ENCODE data around the gene RING1. TPM values are rescaled to one million over a fixed set of nuclear protein-coding genes. Genes with fewer than 3 reads are reported as not detected.

Gene RING1
- total RNA-seq, 5 donors from 2014 or later (not counting 1 experiment from before 2014, with no cell fraction given) = 37.7 to 43.8 (median 42.6) TPM

GRCh38 chr6:33209856-33210255 is 1.6 kb downstream of the RING1 start:
- peak overlapping the region in 2 of 3 donors; percentile 87 to 89 for H3K4me3 Mint-ChIP-seq
- no peaks in the 10 kb centered on the region for H3K9me3 Mint-ChIP-seq
- no peak for ATAC-seq (replicated peaks in 1 of 4)
- H3K4me1 Mint-ChIP-seq = peaks cover 50 to 58% (median 50%) of the 10 kb centered on the region in 3 donors
- no peak overlapping the region for H3K27ac Mint-ChIP-seq
- Histone ChIP-seq H3K27ac (ENCODE audit: low read length) (no peak overlapping the region), H3K4me1 (ENCODE audit: control insufficient read depth in 1 of 2, extremely low read depth in 1 of 2, insufficient read depth in 2 of 2, low read length in 2 of 2) (peaks cover 10 to 46% of the 10 kb centered on the region in 2 experiments), H3K4me3 (ENCODE audit: control insufficient read depth in 1 of 2, extremely low read depth in 1 of 2, low read length in 1 of 2) (no peak overlapping the region), H3K27me3 (replicated peaks in 1 of 2; ENCODE audit: control insufficient read depth in 2 of 2, extremely low read depth in 1 of 2, insufficient read depth in 2 of 2, low read length in 1 of 2) (peaks cover 0 to 29% of the 10 kb centered on the region in 2 experiments), H3K9me3 (no peaks in the 10 kb centered on the region), H3K36me3 (ENCODE audit: control insufficient read depth in 2 of 2, extremely low read depth in 1 of 2, insufficient read depth in 1 of 2, low read length in 1 of 2) (peaks cover 0 to 24% of the 10 kb centered on the region in 2 donors)
- H3K27me3 Mint-ChIP-seq = peaks cover 10 to 25% of the 10 kb centered on the region in 2 donors
- ChIA-PET CTCF (no interaction called here), POLR2A (interaction anchor here in 1 of 2 donors (0.6 kb wide), 1 partner anchor 159 kb away, joined by 4 read pairs; no protein-coding TSS in a partner anchor)
- H3K36me3 Mint-ChIP-seq = peaks cover 20% of the 10 kb centered on the region
- no peak for DNase-seq
- 95% methylated on average over 7 of the region's 10 CpGs for WGBS (ENCODE audit: insufficient coverage)

GRCh38 chr6:33211136-33211535 is 2.8 kb downstream of the RING1 start:
- POLR2A ChIA-PET = no interaction called here
- WGBS (ENCODE audit: insufficient coverage) = 73% methylated on average over 3 of the region's 17 CpGs

GRCh38 chr6:33211666-33212422 is 3.5 kb downstream of the RING1 start:
- ATAC-seq (replicated peaks in 1 of 4) = no peak

More at GRCh38 chr6:33211136-33211535, 2.8 kb downstream of the RING1 start:
- no peak overlapping the region for H3K4me3 ChIP-seq (ENCODE audit: control insufficient read depth in 1 of 2, extremely low read depth in 1 of 2, low read length in 1 of 2)
- peaks cover 10 to 33% of the 10 kb centered on the region in 2 donors for H3K27me3 Mint-ChIP-seq
- H3K4me1 Mint-ChIP-seq = peaks cover 37 to 45% (median 39%) of the 10 kb centered on the region in 3 donors
- peaks cover 0 to 24% of the 10 kb centered on the region in 2 donors for H3K36me3 ChIP-seq (ENCODE audit: control insufficient read depth in 2 of 2, extremely low read depth in 1 of 2, insufficient read depth in 1 of 2, low read length in 1 of 2)
- DNase-seq (no peak), ATAC-seq (replicated peaks in 1 of 4) (no peak)
- H3K4me3 Mint-ChIP-seq = no peak overlapping the region
- peaks cover 7 to 41% of the 10 kb centered on the region in 2 experiments for H3K4me1 ChIP-seq (ENCODE audit: control insufficient read depth in 1 of 2, extremely low read depth in 1 of 2, insufficient read depth in 2 of 2, low read length in 2 of 2)
- peaks cover 20% of the 10 kb centered on the region for H3K36me3 Mint-ChIP-seq
- H3K27me3 ChIP-seq (replicated peaks in 1 of 2; ENCODE audit: control insufficient read depth in 2 of 2, extremely low read depth in 1 of 2, insufficient read depth in 2 of 2, low read length in 1 of 2) = peaks cover 0 to 42% of the 10 kb centered on the region in 2 experiments
- H3K9me3 ChIP-seq = no peaks in the 10 kb centered on the region
- no peak overlapping the region for H3K27ac ChIP-seq (ENCODE audit: low read length)
- H3K9me3 Mint-ChIP-seq = no peaks in the 10 kb centered on the region
- no peak overlapping the region for H3K27ac Mint-ChIP-seq
- CTCF ChIA-PET = interaction anchor here in 1 of 2 donors (0.5 kb wide), 1 partner anchor 133 kb away, joined by 11 read pairs; no protein-coding TSS in a partner anchor

GRCh38 chr6:33212857-33213165 is 4.5 kb downstream of the RING1 start:
- Mint-ChIP-seq H3K36me3 (peaks cover 20% of the 10 kb centered on the region), H3K4me3 (peak overlapping the region; percentile 67 to 85 (median 76)), H3K27ac (peak overlapping the region in 1 of 2 donors; percentile 0), H3K27me3 (peaks cover 10 to 39% of the 10 kb centered on the region in 2 donors), H3K9me3 (no peaks in the 10 kb centered on the region), H3K4me1 (peaks cover 33 to 41% (median 36%) of the 10 kb centered on the region in 3 donors)
- Histone ChIP-seq H3K36me3 (ENCODE audit: control insufficient read depth in 2 of 2, extremely low read depth in 1 of 2, insufficient read depth in 1 of 2, low read length in 1 of 2) (peaks cover 0 to 24% of the 10 kb centered on the region in 2 donors), H3K4me3 (ENCODE audit: control insufficient read depth in 1 of 2, extremely low read depth in 1 of 2, low read length in 1 of 2) (peak overlapping the region; percentile 36 to 69), H3K9me3 (no peaks in the 10 kb centered on the region), H3K27ac (ENCODE audit: low read length) (no peak overlapping the region), H3K4me1 (ENCODE audit: control insufficient read depth in 1 of 2, extremely low read depth in 1 of 2, insufficient read depth in 2 of 2, low read length in 2 of 2) (peaks cover 4 to 38% of the 10 kb centered on the region in 2 experiments), H3K27me3 (replicated peaks in 1 of 2; ENCODE audit: control insufficient read depth in 2 of 2, extremely low read depth in 1 of 2, insufficient read depth in 2 of 2, low read length in 1 of 2) (peaks cover 0 to 52% of the 10 kb centered on the region in 2 experiments)
- CTCF ChIA-PET = no interaction called here
- ATAC-seq (replicated peaks in 1 of 4) = no peak
- DNase-seq = no peak
- POLR2A ChIA-PET = no interaction called here
- WGBS (ENCODE audit: insufficient coverage) = 25% methylated on average over 1 of the region's 6 CpGs

More at GRCh38 chr6:33211666-33212422, 3.5 kb downstream of the RING1 start:
- Histone ChIP-seq H3K27me3 (replicated peaks in 1 of 2; ENCODE audit: control insufficient read depth in 2 of 2, extremely low read depth in 1 of 2, insufficient read depth in 2 of 2, low read length in 1 of 2) (peaks cover 0 to 48% of the 10 kb centered on the region in 2 experiments), H3K4me1 (ENCODE audit: control insufficient read depth in 1 of 2, extremely low read depth in 1 of 2, insufficient read depth in 2 of 2, low read length in 2 of 2) (peaks cover 7 to 45% of the 10 kb centered on the region in 2 experiments), H3K27ac (ENCODE audit: low read length) (no peak overlapping the region), H3K36me3 (ENCODE audit: control insufficient read depth in 2 of 2, extremely low read depth in 1 of 2, insufficient read depth in 1 of 2, low read length in 1 of 2) (peaks cover 0 to 24% of the 10 kb centered on the region in 2 donors), H3K9me3 (no peaks in the 10 kb centered on the region), H3K4me3 (ENCODE audit: control insufficient read depth in 1 of 2, extremely low read depth in 1 of 2, low read length in 1 of 2) (peak overlapping the region in 1 of 2 donors; percentile 12)
- H3K27ac Mint-ChIP-seq = no peak overlapping the region
- WGBS (ENCODE audit: insufficient coverage) = 96% methylated on average over 4 of the region's 18 CpGs
- no peaks in the 10 kb centered on the region for H3K9me3 Mint-ChIP-seq
- H3K27me3 Mint-ChIP-seq = peaks cover 10 to 35% of the 10 kb centered on the region in 2 donors
- DNase-seq = no peak
- H3K4me1 Mint-ChIP-seq = peaks cover 33 to 41% (median 36%) of the 10 kb centered on the region in 3 donors
- H3K36me3 Mint-ChIP-seq = peaks cover 20% of the 10 kb centered on the region
- CTCF ChIA-PET = interaction anchor here in 1 of 2 donors (0.5 kb wide), 1 partner anchor 132 kb away, joined by 11 read pairs; no protein-coding TSS in a partner anchor
- POLR2A ChIA-PET = no interaction called here
- no peak overlapping the region for H3K4me3 Mint-ChIP-seq

GRCh38 chr6:33213166-33213988 is 5.1 kb downstream of the RING1 start:
- peak overlapping the region; percentile 67 to 85 (median 76) for H3K4me3 Mint-ChIP-seq
- ChIA-PET CTCF (no interaction called here), POLR2A (no interaction called here)
- Histone ChIP-seq H3K4me1 (ENCODE audit: control insufficient read depth in 1 of 2, extremely low read depth in 1 of 2, insufficient read depth in 2 of 2, low read length in 2 of 2) (peaks cover 4 to 36% of the 10 kb centered on the region in 2 experiments), H3K9me3 (no peaks in the 10 kb centered on the region), H3K36me3 (ENCODE audit: control insufficient read depth in 2 of 2, extremely low read depth in 1 of 2, insufficient read depth in 1 of 2, low read length in 1 of 2) (peaks cover 0 to 24% of the 10 kb centered on the region in 2 donors), H3K4me3 (ENCODE audit: control insufficient read depth in 1 of 2, extremely low read depth in 1 of 2, low read length in 1 of 2) (peak overlapping the region; percentile 36 to 69), H3K27me3 (replicated peaks in 1 of 2; ENCODE audit: control insufficient read depth in 2 of 2, extremely low read depth in 1 of 2, insufficient read depth in 2 of 2, low read length in 1 of 2) (peaks cover 1 to 54% of the 10 kb centered on the region in 2 experiments), H3K27ac (ENCODE audit: low read length) (no peak overlapping the region)
- H3K4me1 Mint-ChIP-seq = peaks cover 33 to 41% (median 36%) of the 10 kb centered on the region in 3 donors
- 5% methylated on average over 34 of the region's 43 CpGs for WGBS (ENCODE audit: insufficient coverage)
- H3K27ac Mint-ChIP-seq = peak overlapping the region in 1 of 2 donors; percentile 48
- peaks cover 20% of the 10 kb centered on the region for H3K36me3 Mint-ChIP-seq
- DNase-seq (peak in 4 of 35 experiments; percentile 16 to 35 (median 28)), ATAC-seq (replicated peaks in 1 of 4) (peak; percentile 32 to 46 (median 40))
- no peaks in the 10 kb centered on the region for H3K9me3 Mint-ChIP-seq
- peaks cover 15 to 44% of the 10 kb centered on the region in 2 donors for H3K27me3 Mint-ChIP-seq

GRCh38 chr6:33213989-33214335 is 5.7 kb downstream of the RING1 start:
- Histone ChIP-seq H3K27me3 (replicated peaks in 1 of 2; ENCODE audit: control insufficient read depth in 2 of 2, extremely low read depth in 1 of 2, insufficient read depth in 2 of 2, low read length in 1 of 2) (peaks cover 2 to 54% of the 10 kb centered on the region in 2 experiments), H3K4me1 (ENCODE audit: control insufficient read depth in 1 of 2, extremely low read depth in 1 of 2, insufficient read depth in 2 of 2, low read length in 2 of 2) (peaks cover 4 to 32% of the 10 kb centered on the region in 2 experiments), H3K4me3 (ENCODE audit: control insufficient read depth in 1 of 2, extremely low read depth in 1 of 2, low read length in 1 of 2) (peak overlapping the region; percentile 36 to 69), H3K9me3 (no peaks in the 10 kb centered on the region), H3K36me3 (ENCODE audit: control insufficient read depth in 2 of 2, extremely low read depth in 1 of 2, insufficient read depth in 1 of 2, low read length in 1 of 2) (peaks cover 0 to 24% of the 10 kb centered on the region in 2 donors), H3K27ac (ENCODE audit: low read length) (no peak overlapping the region)
- Mint-ChIP-seq H3K27me3 (peaks cover 21 to 49% of the 10 kb centered on the region in 2 donors), H3K36me3 (peaks cover 20% of the 10 kb centered on the region), H3K4me1 (peaks cover 29 to 36% (median 33%) of the 10 kb centered on the region in 3 donors), H3K9me3 (no peaks in the 10 kb centered on the region), H3K4me3 (peak overlapping the region; percentile 67 to 85 (median 76)), H3K27ac (no peak overlapping the region)
- ATAC-seq (replicated peaks in 1 of 4) = peak in 2 of 4 experiments; percentile 8 to 17
- ChIA-PET POLR2A (no interaction called here), CTCF (no interaction called here)
- WGBS (ENCODE audit: insufficient coverage) = 33% methylated on average over 9 of the region's 9 CpGs
- DNase-seq = no peak
